NT2/D1 (cell line): ENCODE results near the gene C10orf71.
A peak's percentile ranks its signal among the peaks of the same experiment; 100 is the strongest.

Experiments
- DNase-seq: peaks from one replicate; pipeline ENCODE4 v3.0.0-alpha.2; 2011; ENCODE audit warnings: low read depth, low spot score
- H3K27me3 ChIP-seq: 2 replicates; pipeline ENCODE4 v1.6.0; 2011; ENCODE audit warnings: mild to moderate bottlenecking; ENCODE audit not compliant: insufficient read length, insufficient read depth
- H3K36me3 ChIP-seq: 2 replicates; pipeline ENCODE4 v1.6.1; 2011; ENCODE audit warnings: mild to moderate bottlenecking, low read length, mixed read lengths; ENCODE audit not compliant: insufficient read depth, insufficient read length
- H3K4me1 ChIP-seq: 2 replicates; pipeline ENCODE4 v1.5.1; 2011; ENCODE audit not compliant: insufficient read depth, insufficient read length
- H3K4me3 ChIP-seq: 2 replicates; pipeline ENCODE4 v1.5.1; 2011; ENCODE audit warnings: low read depth; ENCODE audit not compliant: insufficient read length
- H3K9ac ChIP-seq: 2 replicates; pipeline ENCODE4 v1.6.0; 2011; ENCODE audit warnings: low read depth; ENCODE audit not compliant: insufficient read length
- H3K9me3 ChIP-seq: 2 replicates; pipeline ENCODE4 v1.5.1; 2011; ENCODE audit warnings: mild to moderate bottlenecking, low read length; ENCODE audit not compliant: insufficient read depth
- SUZ12 ChIP-seq: IDR thresholded peaks from 2 replicates; pipeline ENCODE4 v1.6.1; 2011; ENCODE audit not compliant: insufficient read length, insufficient read depth; ENCODE audit errors: extremely low read depth
- YY1 ChIP-seq: IDR thresholded peaks from 2 replicates; pipeline ENCODE4 v1.6.1; 2011; ENCODE audit not compliant: insufficient read length, insufficient read depth
- ZNF274 ChIP-seq: IDR thresholded peaks from 2 replicates; pipeline ENCODE4 v1.6.1; 2011; ENCODE audit warnings: mild to moderate bottlenecking, low read depth, low read length

C10orf71 gene

DNA sequence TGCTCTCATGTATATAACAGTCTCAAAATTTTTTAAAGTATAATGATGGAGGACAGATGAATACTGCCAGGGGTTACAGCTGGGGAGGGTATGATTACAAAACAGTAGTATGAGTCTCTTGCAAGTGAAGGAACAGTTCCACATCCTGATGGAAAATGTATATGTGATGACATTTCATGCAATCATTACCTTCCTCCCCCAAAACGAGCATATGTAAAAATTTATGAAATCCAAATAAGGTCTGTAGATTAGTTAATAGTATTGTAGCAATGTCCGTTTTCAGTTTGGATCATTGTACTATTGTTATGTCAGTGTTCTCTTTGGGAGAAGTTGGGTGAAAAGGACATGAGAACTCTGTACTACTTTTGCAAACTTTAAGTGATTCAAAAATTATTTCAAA is 58.9 kb downstream of the C10orf71 start:
- Histone ChIP-seq H3K36me3 (no peaks in the 10 kb centered on the region), H3K4me3 (no peak overlapping the region), H3K9ac (no peak overlapping the region), H3K9me3 (peaks cover 5% of the 10 kb centered on the region; the same call in 1 of the 2 replicates), H3K27me3 (no peaks in the 10 kb centered on the region), H3K4me1 (peaks cover 7% of the 10 kb centered on the region)
- no peak for TF ChIP-seq SUZ12
- TF ChIP-seq YY1, result no peak
- TF ChIP-seq ZNF274, result no peak
- no peak for DNase-seq

GRCh38 chr10:49359349-49360270 is 60.6 kb downstream of the C10orf71 start:
- Histone ChIP-seq H3K9me3 (peaks cover 5% of the 10 kb centered on the region; the same call in 1 of the 2 replicates), H3K36me3 (no peaks in the 10 kb centered on the region), H3K4me3 (no peak overlapping the region), H3K9ac (no peak overlapping the region), H3K4me1 (peaks cover 7% of the 10 kb centered on the region), H3K27me3 (no peaks in the 10 kb centered on the region)
- peak; percentile 30 for DNase-seq
- TF ChIP-seq ZNF274, result no peak
- no peak for TF ChIP-seq YY1
- no peak for TF ChIP-seq SUZ12

GRCh38 chr10:49360271-49361177 is 61.6 kb downstream of the C10orf71 start:
- H3K4me3 ChIP-seq, result no peak overlapping the region

GRCh38 chr10:49361178-49361554 is 62.2 kb downstream of the C10orf71 start:
- H3K9me3 ChIP-seq, result peaks cover 5% of the 10 kb centered on the region; the same call in 1 of the 2 replicates
- peaks cover 7% of the 10 kb centered on the region for H3K4me1 ChIP-seq
- no peaks in the 10 kb centered on the region for H3K36me3 ChIP-seq
- no peaks in the 10 kb centered on the region for H3K27me3 ChIP-seq
- H3K9ac ChIP-seq, result no peak overlapping the region
- DNase-seq, result no peak
- H3K4me3 ChIP-seq, result no peak overlapping the region
- TF ChIP-seq YY1, result no peak
- TF ChIP-seq ZNF274, result no peak
- no peak for TF ChIP-seq SUZ12

More at GRCh38 chr10:49360271-49361177, 61.6 kb downstream of the C10orf71 start:
- no peak overlapping the region for H3K9ac ChIP-seq
- H3K27me3 ChIP-seq, result no peaks in the 10 kb centered on the region
- no peak for TF ChIP-seq ZNF274
- no peak for TF ChIP-seq SUZ12
- TF ChIP-seq YY1, result no peak
- H3K9me3 ChIP-seq, result peaks cover 5% of the 10 kb centered on the region; the same call in 1 of the 2 replicates
- DNase-seq, result no peak
- no peaks in the 10 kb centered on the region for H3K36me3 ChIP-seq
- H3K4me1 ChIP-seq, result peaks cover 7% of the 10 kb centered on the region

GRCh38 chr10:49361735-49362568 is 63.0 kb downstream of the C10orf71 start:
- Histone ChIP-seq H3K4me3 (no peak overlapping the region), H3K36me3 (no peaks in the 10 kb centered on the region), H3K9ac (no peak overlapping the region), H3K27me3 (no peaks in the 10 kb centered on the region), H3K9me3 (peaks cover 5% of the 10 kb centered on the region; the same call in 1 of the 2 replicates), H3K4me1 (peaks cover 7% of the 10 kb centered on the region)
- TF ChIP-seq YY1 (no peak), ZNF274 (no peak), SUZ12 (no peak)
- no peak for DNase-seq

DNA sequence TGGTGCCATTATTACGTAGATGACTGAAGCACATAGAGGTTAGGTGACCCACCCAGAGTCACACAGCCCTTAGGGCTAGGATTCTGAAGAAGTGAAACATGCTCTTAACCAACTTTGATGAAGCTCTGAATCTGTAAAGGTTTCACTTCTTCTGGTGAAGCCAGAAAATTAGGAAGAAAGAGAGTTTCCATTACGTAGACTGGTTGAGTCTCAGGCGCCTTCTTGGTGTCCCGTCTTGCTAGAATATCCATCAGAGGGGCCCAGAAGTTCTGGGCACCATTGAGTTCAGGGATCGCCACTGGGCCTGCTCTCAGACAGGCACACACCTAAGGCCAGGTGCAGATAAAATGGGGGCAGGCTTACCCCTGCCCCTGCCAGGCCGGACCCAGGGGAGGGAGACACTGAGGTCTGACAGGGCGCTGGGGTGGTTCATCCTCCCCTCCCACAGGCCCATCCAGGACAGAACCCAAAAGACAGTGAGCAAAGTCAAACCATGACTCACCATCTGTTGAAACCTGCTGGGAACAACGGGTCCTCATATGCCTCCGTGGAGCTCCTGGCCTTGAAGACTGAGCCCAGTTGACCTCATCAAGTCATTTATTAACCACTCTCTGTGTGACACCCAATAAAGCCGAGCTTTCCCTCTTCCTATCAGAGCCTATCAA is 63.8 kb downstream of the C10orf71 start:
- Histone ChIP-seq H3K9me3 (no peaks in the 10 kb centered on the region; the same call in 1 of the 2 replicates), H3K36me3 (no peaks in the 10 kb centered on the region), H3K4me1 (peaks cover 10% of the 10 kb centered on the region), H3K27me3 (no peaks in the 10 kb centered on the region), H3K4me3 (no peak overlapping the region), H3K9ac (no peak overlapping the region)
- TF ChIP-seq YY1, result no peak
- TF ChIP-seq ZNF274, result no peak
- TF ChIP-seq SUZ12, result no peak
- no peak for DNase-seq
